SU-DHL-6 (cell line): ENCODE measurements around the gene PSD.

Experiments
- EZH2phosphoT487 ChIP-seq: fragments of 200-600 bp; sonication (generic), shearing (Covaris generic); conservative IDR thresholded peaks from 2 replicates; pipeline ENCODE4 v1.6.1; 2018; ENCODE audit warnings: mild to moderate bottlenecking, antibody characterized with exemption, low read length, moderate library complexity, mixed read lengths
- TF ChIP-seq, protein P1 (sequence below): fragments of 200-600 bp; sonication (generic); IDR thresholded peaks from one replicate; pipeline ENCODE4 v1.5.1; 2017; ENCODE audit warnings: antibody characterized with exemption, mild to moderate bottlenecking, low read length, moderate library complexity; ENCODE audit not compliant: insufficient read depth, poor library complexity, severe bottlenecking

DNA sequence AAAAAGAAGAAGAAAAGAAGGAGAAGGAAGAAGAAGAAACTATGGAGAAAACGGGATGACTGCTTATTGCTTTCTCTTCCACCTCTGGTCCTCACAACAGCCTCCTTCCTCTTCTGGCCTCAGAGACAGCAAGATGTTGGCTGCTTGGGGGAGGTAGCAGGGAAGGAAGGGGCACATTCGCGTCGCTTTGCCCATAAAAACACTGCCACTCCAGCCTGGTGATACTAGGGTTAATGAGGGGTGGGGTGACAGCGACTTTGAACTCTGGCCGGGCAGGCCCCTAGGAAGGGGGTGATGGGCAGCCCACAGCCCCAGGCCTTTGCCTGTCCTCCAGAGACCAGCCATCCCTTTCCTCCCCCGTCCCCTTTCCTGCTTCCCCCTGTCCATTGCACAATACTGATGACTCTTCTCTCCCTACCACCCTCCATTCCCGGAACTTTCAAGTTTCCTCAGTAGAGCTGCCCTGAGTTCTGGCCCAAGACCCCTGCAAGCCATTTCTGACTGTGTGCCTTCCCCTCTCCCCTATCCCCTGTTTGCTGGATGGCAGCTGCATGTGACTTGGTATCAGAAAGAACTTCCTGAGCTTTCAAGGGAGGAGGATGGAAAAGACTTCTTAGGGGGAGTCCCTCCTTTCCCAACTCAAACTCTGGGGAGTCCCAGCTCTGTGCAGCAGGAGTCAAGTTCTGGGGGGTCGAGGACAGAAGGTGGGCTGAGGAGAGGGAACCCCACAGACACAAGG is 16.0 kb upstream of the PSD start:
- TF ChIP-seq, protein P1, sequence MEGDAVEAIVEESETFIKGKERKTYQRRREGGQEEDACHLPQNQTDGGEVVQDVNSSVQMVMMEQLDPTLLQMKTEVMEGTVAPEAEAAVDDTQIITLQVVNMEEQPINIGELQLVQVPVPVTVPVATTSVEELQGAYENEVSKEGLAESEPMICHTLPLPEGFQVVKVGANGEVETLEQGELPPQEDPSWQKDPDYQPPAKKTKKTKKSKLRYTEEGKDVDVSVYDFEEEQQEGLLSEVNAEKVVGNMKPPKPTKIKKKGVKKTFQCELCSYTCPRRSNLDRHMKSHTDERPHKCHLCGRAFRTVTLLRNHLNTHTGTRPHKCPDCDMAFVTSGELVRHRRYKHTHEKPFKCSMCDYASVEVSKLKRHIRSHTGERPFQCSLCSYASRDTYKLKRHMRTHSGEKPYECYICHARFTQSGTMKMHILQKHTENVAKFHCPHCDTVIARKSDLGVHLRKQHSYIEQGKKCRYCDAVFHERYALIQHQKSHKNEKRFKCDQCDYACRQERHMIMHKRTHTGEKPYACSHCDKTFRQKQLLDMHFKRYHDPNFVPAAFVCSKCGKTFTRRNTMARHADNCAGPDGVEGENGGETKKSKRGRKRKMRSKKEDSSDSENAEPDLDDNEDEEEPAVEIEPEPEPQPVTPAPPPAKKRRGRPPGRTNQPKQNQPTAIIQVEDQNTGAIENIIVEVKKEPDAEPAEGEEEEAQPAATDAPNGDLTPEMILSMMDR = no peak
- TF ChIP-seq EZH2phosphoT487 = no peak
